Dermis blood vessel endothelial cell (primary cell): ENCODE results near the gene COX4I2. TPM values are rescaled to one million over a fixed set of nuclear protein-coding genes. Genes with fewer than 3 reads are reported as not detected.
A peak's percentile ranks its signal among the peaks of the same experiment; 100 is the strongest.
"Not testable (repeated sequence)": the region's sequence is repeated elsewhere in the genome, so short reads cannot be mapped to it uniquely, and the experiment has no call there.

Source experiments
- DNase-seq: peaks from one replicate; pipeline ENCODE4 v3.0.0; 2010
- total RNA-seq: library from RNA; depleted of rRNA; stranded (reverse); fragments of >200 nt; gene quantifications from 2 replicates; pipeline ENCODE4 v1.2.3, GENCODE V29; 2014

Gene COX4I2
- total RNA-seq, 1 donor from 2014 or later: not detected

DNA sequence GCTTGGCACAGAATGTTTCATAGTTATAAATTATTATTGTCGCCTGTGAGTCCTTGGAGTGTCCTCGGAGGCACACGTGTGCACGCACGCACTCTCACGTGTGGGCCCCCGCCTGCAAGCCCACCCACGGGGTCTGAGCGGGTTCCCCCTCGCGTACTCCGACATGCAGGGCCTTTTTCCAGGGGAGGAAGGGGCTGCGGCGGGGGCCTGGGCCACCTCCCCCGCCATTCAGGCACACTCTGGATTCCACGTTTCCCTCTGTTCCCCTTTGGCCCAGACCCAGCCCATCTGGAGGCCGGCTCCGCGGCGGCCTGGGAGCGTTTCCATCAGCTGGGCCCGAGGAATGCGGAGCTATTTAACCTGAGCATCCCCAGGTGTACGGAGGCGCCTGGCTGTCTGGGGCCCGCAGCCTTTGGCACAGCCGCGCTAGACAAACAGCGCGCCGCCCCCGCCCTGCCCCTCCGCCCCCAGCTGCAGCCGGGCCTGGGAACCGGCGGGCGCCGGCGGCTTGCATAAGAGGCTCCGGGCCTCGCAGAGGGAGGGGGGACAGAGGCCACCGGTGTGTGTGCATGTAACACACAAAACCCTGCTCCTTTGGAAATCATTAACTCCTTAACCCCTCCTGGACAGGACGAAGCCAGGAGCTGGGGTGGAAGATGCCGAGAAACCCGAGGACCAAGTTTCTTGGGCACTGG, 29.3 kb upstream of the COX4I2 start:
- peak; percentile 91 for DNase-seq

DNA sequence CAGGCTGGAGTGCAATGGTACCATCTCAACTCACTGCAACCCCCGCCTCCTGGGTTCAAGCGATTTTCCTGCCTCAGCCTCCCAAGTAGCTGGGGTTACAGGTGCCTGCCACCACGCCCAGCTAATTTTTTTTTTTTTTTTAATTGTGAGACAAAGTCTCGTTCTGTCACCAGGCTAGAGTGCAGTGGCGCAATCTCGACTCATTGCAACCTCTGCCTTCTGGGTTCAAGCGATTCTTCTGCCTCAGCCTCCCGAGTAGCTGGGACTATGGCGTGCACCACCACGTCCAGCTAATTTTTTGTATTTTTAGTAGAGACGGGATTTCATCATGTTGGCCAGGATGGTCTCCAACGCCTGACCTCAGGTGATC, 25.5 kb upstream of the COX4I2 start:
- DNase-seq: not testable (repeated sequence)

DNA sequence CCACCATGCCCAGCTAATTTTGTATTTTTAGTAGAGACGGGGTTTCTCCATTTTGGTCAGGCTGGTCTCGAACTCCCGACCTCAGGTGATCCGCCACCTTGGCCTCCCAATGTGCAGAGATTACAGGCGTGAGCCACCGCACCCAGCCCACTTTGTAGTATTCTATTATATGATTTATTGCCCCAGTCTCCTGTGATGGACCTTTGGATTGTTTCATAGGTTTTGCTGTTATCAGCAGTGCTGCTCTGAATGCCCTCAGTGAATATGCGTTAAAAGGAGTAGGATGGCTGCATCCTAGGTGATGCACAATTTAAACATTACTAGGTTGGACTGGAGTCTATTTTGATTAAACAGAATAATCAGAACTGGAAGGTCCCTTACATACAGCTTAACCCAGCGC, 22.3 kb upstream of the COX4I2 start:
- no peak for DNase-seq

- no peak for DNase-seq
These were observed 20.1 kb upstream of the COX4I2 start for GRCh38 chr20:31617432-31618104.

- DNase-seq: no peak
These were observed 17.5 kb upstream of the COX4I2 start for GRCh38 chr20:31620246-31620645.

- DNase-seq: not testable (repeated sequence)
These were observed 14.6 kb upstream of the COX4I2 start for GRCh38 chr20:31623123-31623505.

DNA sequence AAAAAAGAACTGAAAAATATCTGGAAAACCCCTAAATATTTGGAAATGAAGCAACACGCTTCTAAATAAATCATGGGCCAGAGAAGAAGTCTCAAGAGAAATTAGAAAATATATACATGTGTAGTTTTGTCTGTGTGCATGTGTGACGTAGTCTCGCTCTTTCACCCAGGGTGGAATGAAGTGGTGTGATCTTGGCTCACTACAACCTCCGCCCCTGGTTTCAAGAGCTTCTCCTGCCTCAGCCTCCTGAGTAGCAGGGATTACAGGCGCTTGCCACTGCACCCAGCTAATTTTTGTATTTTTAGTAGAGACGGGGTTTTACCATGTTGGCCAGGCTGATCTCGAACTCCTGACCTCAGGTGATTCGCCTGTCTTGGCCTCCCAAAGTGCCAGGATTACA, 11.2 kb upstream of the COX4I2 start:
- DNase-seq: not testable (repeated sequence)

- not testable (repeated sequence) for DNase-seq
These were observed 9.7 kb upstream of the COX4I2 start for GRCh38 chr20:31628057-31628456.

DNA sequence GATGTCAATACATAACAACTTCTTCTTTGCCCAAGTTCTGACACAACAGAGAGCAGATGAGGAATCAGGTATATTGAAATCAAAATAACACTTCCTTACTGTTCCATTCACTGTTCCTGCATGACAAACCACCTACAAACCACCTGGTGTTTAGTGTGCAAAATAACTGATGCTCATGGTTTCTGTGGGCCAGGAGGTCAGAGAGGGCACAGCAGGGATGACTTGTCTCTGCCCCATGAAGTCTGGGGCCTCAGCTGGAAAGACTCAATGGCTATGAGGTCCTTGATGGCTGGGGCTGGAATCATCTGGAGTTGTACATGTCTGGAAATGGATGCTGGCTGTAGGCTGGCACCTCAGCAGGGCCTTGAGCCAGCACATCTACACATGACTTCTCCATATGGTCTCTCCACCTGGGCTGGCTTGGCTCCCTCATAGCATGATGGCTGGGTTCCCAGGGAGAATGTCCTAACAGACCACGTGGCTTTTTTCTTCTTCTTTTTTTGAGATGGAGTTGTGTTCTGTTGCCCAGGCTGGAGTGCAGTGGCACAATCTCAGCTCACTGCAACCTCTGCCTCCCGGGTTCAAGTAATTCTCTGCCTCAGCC, 7.4 kb upstream of the COX4I2 start:
- no peak for DNase-seq

GRCh38 chr20:31632548-31633338, 5.0 kb upstream of the COX4I2 start:
- DNase-seq: no peak

DNA sequence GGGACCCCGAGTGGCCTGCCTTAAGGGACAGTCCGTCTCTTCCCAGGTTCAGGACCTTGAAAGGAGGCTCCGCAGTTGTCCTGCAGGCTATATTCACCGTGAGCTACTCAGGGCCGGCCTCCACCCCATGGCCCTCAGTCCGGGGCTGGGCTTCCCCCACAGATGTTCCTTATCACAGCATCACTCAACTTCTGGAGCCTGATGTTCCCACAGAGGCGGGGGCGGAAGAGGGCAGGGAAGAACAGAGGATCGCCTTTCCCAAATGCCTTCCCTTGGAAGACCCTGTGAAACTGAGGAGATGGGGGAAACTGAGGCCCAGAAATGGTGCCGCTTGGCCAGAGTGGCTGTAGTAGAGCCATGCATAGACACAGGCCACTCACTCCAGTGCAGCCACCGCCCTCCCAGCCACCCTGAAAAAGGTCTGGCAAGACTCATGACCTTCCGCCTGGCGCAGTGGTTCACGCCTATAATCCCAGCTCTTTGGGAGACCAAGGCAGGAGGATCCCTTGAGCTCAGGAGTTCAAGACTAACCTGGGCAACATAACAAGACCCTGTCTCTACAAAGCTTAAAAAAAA, 4.3 kb upstream of the COX4I2 start:
- no peak for DNase-seq

- no peak for DNase-seq
These were observed 605 bp downstream of the COX4I2 start for GRCh38 chr20:31638317-31638716.

GRCh38 chr20:31638816-31639215, 1.1 kb downstream of the COX4I2 start:
- DNase-seq: no peak

DNA sequence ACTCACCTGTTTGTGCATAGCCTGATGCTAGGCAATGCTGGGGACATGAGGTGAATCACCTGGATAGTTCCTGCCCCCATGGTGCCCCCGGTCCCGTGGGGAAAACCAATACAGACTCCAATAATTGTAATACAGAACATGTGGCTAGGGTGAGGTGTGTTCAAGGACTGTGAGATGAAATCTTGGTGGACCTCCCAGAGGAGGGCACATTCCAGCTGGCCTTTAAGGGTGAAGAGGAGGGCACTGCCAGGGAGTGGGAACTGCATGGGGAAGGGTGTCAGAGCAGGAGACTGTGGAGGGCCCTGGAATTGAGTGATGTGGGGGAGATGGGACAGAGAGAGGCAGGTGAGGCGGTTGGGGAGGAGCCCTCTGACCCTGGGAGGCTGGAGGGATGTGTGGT, 2.5 kb downstream of the COX4I2 start:
- no peak for DNase-seq

DNA sequence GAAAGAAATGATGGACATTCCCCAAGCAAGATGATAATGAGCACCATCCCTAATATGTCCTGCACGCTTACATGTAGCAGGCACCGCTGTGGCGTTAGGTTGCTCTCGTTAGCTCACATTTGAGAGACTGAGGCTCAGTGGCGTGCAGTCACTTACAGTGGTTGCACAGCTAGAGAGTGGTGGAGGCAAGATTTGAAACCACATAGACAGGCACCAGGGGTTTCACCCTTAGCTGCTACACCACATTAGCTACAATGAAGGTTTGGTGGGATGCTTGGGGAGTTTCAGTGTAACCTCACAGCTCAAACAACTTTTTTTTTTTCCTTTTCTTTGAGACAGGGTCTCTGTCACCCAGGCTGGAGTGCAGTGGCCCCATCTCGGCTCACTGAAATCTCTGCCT, 3.7 kb downstream of the COX4I2 start:
- no peak for DNase-seq

GRCh38 chr20:31642837-31643236, 5.1 kb downstream of the COX4I2 start:
- DNase-seq: no peak

- DNase-seq: no peak
These were observed 5.8 kb downstream of the COX4I2 start for GRCh38 chr20:31643522-31643921.

- DNase-seq: no peak
These were observed 7.0 kb downstream of the COX4I2 start for GRCh38 chr20:31644701-31645100.

- not testable (repeated sequence) for DNase-seq
These were observed 10.4 kb downstream of the COX4I2 start for GRCh38 chr20:31648104-31648503.

DNA sequence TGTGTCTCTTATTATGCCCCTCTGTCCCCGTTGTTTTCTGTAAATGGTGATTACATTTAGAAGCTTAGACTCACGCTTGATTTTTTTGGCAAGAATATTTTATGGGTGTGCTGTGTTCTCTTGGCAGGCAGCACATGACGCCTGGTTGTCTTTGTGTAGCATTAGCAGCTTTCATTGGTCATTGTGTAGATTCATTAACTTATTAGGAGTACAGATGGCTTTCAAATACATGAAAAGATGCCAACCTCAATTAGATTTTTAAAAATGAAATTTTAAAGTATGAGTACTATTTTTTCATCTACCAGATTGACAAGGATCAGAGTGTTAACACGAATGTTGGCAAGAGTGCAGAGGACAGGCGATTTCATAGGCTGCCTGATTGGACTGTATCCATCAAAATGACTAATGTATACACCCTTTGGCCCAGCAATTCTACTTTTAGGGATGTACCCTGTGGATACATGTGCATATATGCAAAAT, 15.2 kb downstream of the COX4I2 start:
- peak; percentile 28 for DNase-seq

- no peak for DNase-seq
These were observed 15.8 kb downstream of the COX4I2 start for GRCh38 chr20:31653561-31653960.

DNA sequence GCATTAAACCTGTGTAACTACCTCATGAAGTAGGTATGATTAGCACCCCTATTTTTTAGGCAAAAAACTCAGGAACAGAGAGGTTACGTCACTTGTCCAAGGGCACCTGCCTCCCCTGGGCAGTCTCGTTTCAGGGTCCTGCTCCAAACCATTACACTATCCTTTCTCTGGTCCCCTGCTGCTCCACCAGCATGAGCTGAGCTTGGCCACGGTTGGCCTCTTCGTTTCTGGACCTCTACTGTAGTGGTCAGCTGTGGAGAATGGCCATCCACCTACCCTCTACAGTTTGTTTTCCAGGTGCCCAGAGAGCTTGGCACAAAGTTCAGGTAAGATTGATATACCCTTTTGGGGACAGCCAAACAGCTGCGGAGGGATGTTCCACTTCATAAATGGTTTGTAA, 16.8 kb downstream of the COX4I2 start:
- no peak for DNase-seq
